Body of pancreas (tissue), 4 donors: Measurements from ENCODE around the gene AGRN. TPM values are rescaled to one million over a fixed set of nuclear protein-coding genes. Genes with fewer than 3 reads are reported as not detected.
"Not testable (repeated sequence)": the region's sequence is repeated elsewhere in the genome, so short reads cannot be mapped to it uniquely, and the experiment has no call there.

Experiments
- ATAC-seq: fragments of 150-250 bp; one replicate; pipeline ENCODE4 v1.9.1; 2016
- DNase-seq, 4 donors: peaks; one replicate each; pipeline ENCODE4 v3.0.0-alpha.2; 2019
- H3K27ac ChIP-seq, 4 donors: fragments of 200-600 bp; sonication (generic); 1 replicate in 3 of 4; 2 replicates in 1 of 4; pipeline versions ENCODE4 v1.5.1 to v1.6.1; 2016 to 2019; ENCODE audit warnings: mild to moderate bottlenecking in 1 of 4, mixed read lengths in 1 of 4, moderate library complexity in 1 of 4
- H3K27me3 ChIP-seq, 2 donors: fragments of 200-600 bp; sonication (generic); one replicate each; pipeline ENCODE4 v1.6.0; 2016; ENCODE audit warnings: mild to moderate bottlenecking in 1 of 2
- H3K36me3 ChIP-seq, 2 donors: fragments of 200-600 bp; sonication (generic); replicated peaks in 1 of 2; 2 replicates each; pipeline ENCODE4 v1.5.1; 2016; ENCODE audit warnings: low read depth in 2 of 2; ENCODE audit not compliant: insufficient read depth in 1 of 2
- H3K4me1 ChIP-seq: fragments of 200-600 bp; sonication (generic); one replicate; pipeline ENCODE4 v1.6.0; 2016
- H3K4me3 ChIP-seq, 2 donors: fragments of 200-600 bp; sonication (generic); 1 replicate in 1 of 2; 2 replicates in 1 of 2; pipeline ENCODE4 v1.5.1; 2016 to 2019
- H3K9me3 ChIP-seq, 3 donors: fragments of 200-600 bp; sonication (generic); 1 replicate in 2 of 3; 2 replicates in 1 of 3; pipeline ENCODE4 v1.5.1; 2016
- POLR2A ChIP-seq, 3 donors: fragments of 450-650 bp; IDR thresholded peaks; one replicate each; pipeline ENCODE4 v1.6.1; 2016; ENCODE audit warnings: antibody characterized with exemption in 3 of 3, mild to moderate bottlenecking in 2 of 3
- WGBS, 2 donors: methylation state at CpG; one replicate each; pipeline ENCODE4 v1.1.5; 2017; 5-methylcytosine and 5-hydroxymethylcytosine counted together
- intact Hi-C: fragments of 100-400 bp; cut with DNase I; formaldehyde crosslinking; loops from one replicate; pipeline ENCODE4 v1.15.1; 2023
- total RNA-seq, 2 donors: library from RNA; depleted of rRNA; stranded (reverse); fragments of >200 nt; gene quantifications; one replicate each; pipeline ENCODE4 v1.1.0, GENCODE V29; 2016
- TF ChIP-seq, protein P1 (sequence below), 7 experiments: fragments of 450-650 bp in 4 of 7; fragments of 200-600 bp in 3 of 7; sonication (generic) in 3 of 7; IDR thresholded peaks; one replicate each; pipeline ENCODE4 v1.5.1; 2016 to 2019; ENCODE audit warnings: antibody characterized with exemption in 7 of 7

AGRN gene
- total RNA-seq, 2 donors from 2014 or later = 85.1 to 241 TPM

DNA sequence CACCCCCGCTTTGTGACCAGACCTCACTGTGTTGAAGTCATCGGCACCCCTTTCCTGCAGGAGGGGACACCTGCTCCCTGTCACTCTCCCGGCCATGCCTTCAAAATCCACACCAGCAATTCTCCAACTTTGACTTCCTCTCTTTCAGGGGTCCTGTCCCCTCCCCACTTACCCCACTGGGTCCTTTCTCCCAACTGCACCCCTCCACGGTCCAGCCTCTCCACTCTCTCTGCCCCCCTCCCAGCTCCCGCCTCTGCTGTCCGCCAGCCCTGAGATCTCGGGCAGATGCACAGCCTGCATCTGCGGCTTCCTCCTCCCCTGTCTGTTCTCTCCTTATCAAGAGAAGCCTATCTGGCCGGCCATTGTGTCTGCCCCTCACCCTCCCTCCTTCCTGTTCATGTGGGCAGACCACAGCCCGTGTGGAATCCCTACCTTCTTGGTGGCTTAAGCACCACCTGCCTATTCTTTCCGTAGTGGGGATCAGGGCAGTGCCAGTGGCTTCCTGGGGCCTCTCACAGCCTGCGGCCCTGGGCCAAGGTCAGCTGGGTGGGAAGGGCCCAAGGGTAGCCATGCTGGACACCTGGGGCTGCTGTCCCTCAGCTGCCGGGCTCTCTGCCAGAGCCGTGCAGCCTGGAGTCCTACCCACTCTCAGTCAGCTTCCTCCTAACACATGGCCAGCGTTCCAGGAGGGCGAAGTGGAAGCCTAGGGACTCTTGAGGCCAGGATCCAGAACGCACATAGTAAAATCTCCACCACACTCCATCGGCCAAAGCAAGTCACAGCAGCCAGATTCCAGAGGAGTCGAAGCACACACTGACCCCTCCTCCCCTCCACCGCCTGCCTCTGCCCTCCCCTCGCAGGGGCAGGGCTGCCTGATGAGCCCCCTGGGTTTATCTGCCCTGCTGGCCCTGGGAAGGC lies 14.9 kb upstream of the AGRN start:
- intact Hi-C loops = no loop called here
- WGBS, 2 donors = 23 to 39% methylated on average over 12 to 21 of the region's 21 CpGs

DNA sequence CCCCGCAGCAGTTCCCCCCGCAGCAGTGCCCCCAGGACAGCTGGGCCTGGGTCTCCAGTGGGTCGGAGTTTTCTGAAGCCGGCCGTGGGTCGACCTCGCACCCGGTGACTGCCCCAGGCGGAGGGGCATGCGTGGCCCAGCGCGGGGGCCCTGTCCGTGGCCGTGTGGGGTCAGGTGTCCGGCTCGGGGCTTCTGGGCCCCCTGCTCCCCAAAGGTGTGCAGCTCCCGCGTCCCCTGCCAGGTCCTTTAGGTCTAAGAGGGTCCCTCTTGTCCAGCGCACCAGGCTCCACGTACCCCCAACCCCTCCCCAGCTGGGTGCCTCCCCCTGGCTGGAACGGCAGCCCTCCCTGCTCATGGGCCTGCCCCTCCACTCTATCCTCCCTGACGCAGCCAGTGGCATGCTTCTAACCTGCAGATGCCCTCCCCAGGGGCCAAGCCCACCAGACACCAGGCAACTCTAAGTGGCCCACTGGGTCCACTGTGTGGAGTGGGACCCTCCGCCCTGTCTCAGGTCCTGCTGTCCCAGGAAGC lies 14.1 kb upstream of the AGRN start:
- Histone ChIP-seq H3K9me3 (no peaks in the 10 kb centered on the region), H3K27ac (peak overlapping the region; percentile 42 to 69 (median 64)), H3K4me3 (no peak overlapping the region), H3K4me1 (peaks cover 36% of the 10 kb centered on the region), H3K36me3 (no peaks in the 10 kb centered on the region), H3K27me3 (peaks cover 0 to 8% of the 10 kb centered on the region in 2 donors)
- intact Hi-C loops = no loop called here
- WGBS, 2 donors = 59% methylated on average over 15 of the region's 23 CpGs; no CpG with 5 or more reads in 1 of the 2 donors
- ATAC-seq = no peak
- TF ChIP-seq, protein P1, sequence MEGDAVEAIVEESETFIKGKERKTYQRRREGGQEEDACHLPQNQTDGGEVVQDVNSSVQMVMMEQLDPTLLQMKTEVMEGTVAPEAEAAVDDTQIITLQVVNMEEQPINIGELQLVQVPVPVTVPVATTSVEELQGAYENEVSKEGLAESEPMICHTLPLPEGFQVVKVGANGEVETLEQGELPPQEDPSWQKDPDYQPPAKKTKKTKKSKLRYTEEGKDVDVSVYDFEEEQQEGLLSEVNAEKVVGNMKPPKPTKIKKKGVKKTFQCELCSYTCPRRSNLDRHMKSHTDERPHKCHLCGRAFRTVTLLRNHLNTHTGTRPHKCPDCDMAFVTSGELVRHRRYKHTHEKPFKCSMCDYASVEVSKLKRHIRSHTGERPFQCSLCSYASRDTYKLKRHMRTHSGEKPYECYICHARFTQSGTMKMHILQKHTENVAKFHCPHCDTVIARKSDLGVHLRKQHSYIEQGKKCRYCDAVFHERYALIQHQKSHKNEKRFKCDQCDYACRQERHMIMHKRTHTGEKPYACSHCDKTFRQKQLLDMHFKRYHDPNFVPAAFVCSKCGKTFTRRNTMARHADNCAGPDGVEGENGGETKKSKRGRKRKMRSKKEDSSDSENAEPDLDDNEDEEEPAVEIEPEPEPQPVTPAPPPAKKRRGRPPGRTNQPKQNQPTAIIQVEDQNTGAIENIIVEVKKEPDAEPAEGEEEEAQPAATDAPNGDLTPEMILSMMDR (IDR thresholded peaks at IDR 0.05) = no peak
- no peak for TF ChIP-seq POLR2A (IDR thresholded peaks at IDR 0.05)
- no peak for DNase-seq

More for the DNA sequence above, 14.9 kb upstream of the AGRN start:
- peaks cover 44% of the 10 kb centered on the region for H3K4me1 ChIP-seq
- no peaks in the 10 kb centered on the region for H3K36me3 ChIP-seq
- no peak for TF ChIP-seq POLR2A (IDR thresholded peaks at IDR 0.05)
- TF ChIP-seq, protein P1 (IDR thresholded peaks at IDR 0.05) = no peak
- H3K4me3 ChIP-seq = no peak overlapping the region
- peaks cover 0 to 13% of the 10 kb centered on the region in 2 donors for H3K27me3 ChIP-seq
- DNase-seq (peak; percentile 64 to 83 (median 80)), ATAC-seq (peak; percentile 51)
- no peaks in the 10 kb centered on the region for H3K9me3 ChIP-seq
- H3K27ac ChIP-seq = peak overlapping the region; percentile 42 to 69 (median 64)

DNA sequence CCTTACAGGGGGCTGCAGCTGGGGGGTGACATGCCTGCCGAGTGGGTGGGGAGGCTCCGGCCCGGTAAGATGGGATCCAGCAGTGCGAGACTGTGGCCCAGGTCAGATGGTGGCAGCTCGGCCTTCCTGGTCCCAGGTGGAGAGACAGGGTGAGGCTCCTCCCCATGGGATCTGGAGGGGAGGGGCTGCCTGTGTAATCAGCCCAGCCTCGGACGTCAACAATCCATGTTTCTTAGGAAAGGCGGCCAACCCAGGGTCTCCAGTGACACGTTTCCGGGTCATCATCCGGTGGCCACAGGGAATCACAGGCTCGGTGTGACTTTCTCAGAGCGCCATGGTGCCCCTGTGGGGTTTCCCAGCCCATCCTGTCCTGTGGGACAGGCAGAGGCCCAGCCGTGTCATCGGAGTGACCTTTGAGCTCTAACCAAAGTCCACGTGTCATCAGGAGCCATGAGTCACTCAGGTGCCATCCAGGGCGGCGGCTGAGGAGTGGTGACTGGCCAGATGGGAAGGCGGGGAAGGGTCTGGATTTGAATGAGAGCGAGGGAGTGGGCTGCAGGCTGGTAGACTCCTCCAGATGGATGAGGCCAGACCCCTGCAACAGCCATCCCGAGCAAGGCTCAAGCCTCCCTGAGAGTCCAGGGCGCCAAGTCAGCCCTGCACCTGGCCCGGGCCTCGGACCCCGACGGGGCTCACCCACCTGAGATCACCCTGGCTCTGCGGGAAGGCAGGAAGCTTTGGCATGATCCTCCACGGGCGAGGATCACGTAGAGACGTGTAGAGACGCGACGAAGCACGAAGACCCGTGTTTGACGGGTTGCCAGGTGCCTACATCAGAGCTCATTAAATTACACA lies 13.4 kb upstream of the AGRN start:
- WGBS, 2 donors = 80 to 81% methylated on average over 29 to 37 of the region's 37 CpGs
- no peak for TF ChIP-seq POLR2A (IDR thresholded peaks at IDR 0.05)
- TF ChIP-seq, protein P1 (IDR thresholded peaks at IDR 0.05) = no peak
- peaks cover 29% of the 10 kb centered on the region for H3K4me1 ChIP-seq
- no peaks in the 10 kb centered on the region for H3K9me3 ChIP-seq
- H3K36me3 ChIP-seq = no peaks in the 10 kb centered on the region
- DNase-seq = peak in 2 of 4 donors; percentile 31 to 35
- no peak overlapping the region for H3K4me3 ChIP-seq
- H3K27me3 ChIP-seq = peaks cover 0 to under 1% of the 10 kb centered on the region in 2 donors
- peak overlapping the region in 3 of 4 donors; percentile 61 to 69 (median 66) for H3K27ac ChIP-seq
- intact Hi-C loops = no loop called here
- ATAC-seq = no peak

DNA sequence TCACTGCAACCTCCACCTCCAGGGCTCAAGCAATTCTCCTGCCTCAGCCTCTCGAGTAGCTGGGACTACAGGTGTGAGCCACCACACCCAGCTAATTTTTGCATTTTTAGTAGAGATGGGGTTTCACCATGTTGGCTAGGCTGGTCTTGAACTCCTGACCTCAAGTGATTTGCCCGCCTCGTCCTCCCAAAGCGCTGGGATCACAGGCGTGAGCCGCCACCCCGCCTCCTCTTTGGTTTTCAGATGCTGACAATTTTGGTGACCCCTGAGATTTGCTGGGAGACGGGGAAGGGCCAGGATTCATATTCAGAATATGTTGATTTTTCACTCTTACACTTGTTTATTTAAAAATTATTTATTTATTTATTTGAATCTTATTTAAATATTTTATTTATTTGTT lies 9.8 kb upstream of the AGRN start:
- H3K36me3 ChIP-seq, ATAC-seq, DNase-seq, H3K4me3 ChIP-seq, H3K27ac ChIP-seq, H3K27me3 ChIP-seq, intact Hi-C loops, H3K9me3 ChIP-seq: not testable (repeated sequence)
- H3K4me1 ChIP-seq = peaks cover 32% of the 10 kb centered on the region
- WGBS, 2 donors = 87 to 92% methylated on average over 8 of the region's 8 CpGs
